Measurements from ENCODE around the gene RAX2.

The RAX2 gene

DNA sequence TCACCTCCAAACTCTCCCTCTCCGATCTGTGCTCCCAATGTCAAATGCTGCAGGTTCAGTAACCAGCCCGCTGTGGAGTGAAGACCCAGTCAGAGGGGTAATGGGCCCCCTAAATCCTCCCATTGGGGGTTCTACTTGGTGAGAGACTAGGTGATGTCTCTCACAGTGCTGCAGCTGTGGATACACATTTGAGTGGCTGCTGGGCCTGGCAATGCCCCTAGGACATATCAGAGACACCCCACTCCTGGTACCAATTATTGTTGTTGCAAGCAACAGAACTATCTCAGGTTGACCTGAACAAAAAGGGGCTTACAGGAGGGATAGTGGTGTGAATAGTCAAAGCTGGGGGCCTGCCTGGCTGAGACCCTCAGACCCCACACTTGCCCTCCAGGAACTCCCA lies 9.6 kb upstream of the RAX2 start:
- TF ChIP-seq CTBP1 (IDR thresholded peaks at IDR 0.05; ENCODE audit: borderline replicate concordance) (no peak), L3MBTL2 (conservative IDR thresholded peaks at IDR 0.05) (no peak), BHLHE40 (IDR thresholded peaks at IDR 0.05; ENCODE audit: borderline replicate concordance) (no peak), NFRKB (IDR thresholded peaks at IDR 0.05) (no peak), HDGF (IDR thresholded peaks at IDR 0.05; ENCODE audit: borderline replicate concordance) (no peak), SP1 (IDR thresholded peaks at IDR 0.05) (no peak), LEF1 (IDR thresholded peaks at IDR 0.05; ENCODE audit: borderline replicate concordance) (no peak), FOXM1 (IDR thresholded peaks at IDR 0.05; ENCODE audit: borderline replicate concordance) (no peak), ELF4 (IDR thresholded peaks at IDR 0.05) (no peak), ZNF384 (IDR thresholded peaks at IDR 0.05) (no peak), SUZ12 (IDR thresholded peaks at IDR 0.05) (no peak), FOXK2 (IDR thresholded peaks at IDR 0.05) (no peak), ARNT (IDR thresholded peaks at IDR 0.05) (no peak), FOXA1 (IDR thresholded peaks at IDR 0.05) (no peak)
- ChIA-PET CTCF (no interaction called here), POLR2A (interaction anchor here (0.9 kb wide), 1 partner anchor 19 kb away, joined by 3 read pairs; the partner anchor contains the start of gene MRPL54)
- no peak for DNase-seq (ENCODE audit: extremely low spot score)

- POLR2A ChIA-PET, result interaction anchor here (3.3 kb wide), 1 partner anchor 18 kb away, joined by 14 read pairs; the partner anchor contains the start of gene MRPL54
- TF ChIP-seq PKNOX1 (IDR thresholded peaks at IDR 0.05) (no peak), TARDBP (IDR thresholded peaks at IDR 0.05) (no peak)
- DNase-seq (ENCODE audit: extremely low spot score), result no peak
- CTCF ChIA-PET, result no interaction called here
These were observed 8.8 kb upstream of the RAX2 start for GRCh38 chr19:3780786-3781304.

DNA sequence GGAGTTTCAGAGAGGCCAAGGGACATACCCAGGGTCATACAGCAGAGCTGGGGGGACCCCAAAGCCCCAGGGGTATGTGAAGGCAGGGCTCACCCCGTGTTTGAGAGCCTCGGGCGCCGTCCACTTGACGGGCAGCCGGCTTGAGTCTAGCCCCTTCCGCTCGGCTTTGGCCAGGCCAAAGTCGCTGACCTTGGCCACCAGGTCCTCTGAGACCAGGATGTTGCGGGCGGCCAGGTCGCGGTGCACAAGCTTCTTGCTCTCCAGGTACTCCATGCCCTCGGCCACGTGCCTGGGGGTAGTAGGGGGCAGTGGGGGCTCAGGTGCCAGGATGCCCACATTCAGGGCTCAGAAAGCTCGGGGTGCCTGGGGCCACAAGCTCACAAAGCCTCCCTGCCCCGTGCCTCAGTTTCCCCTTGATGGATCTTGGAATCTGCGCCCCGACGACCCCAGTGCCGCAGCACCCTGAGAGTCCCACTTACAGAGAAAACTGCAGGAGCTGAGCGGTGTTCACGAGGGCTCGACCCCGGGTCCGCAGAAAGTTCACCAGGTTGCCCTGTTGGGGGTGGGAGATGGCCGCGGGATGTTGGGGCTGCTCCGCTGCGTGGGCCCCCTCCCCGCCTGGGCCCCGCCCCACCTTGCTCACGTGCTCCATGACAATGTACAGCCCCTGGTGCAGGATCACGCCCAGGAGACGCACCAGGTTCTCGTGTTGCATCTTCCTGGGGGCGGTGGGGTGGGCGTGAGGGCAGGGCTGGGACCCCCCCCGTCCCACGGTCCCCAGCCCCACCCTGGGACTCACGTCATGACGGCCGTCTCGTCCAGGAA lies 7.1 kb upstream of the RAX2 start:
- no peak for DNase-seq (ENCODE audit: extremely low spot score)
- POLR2A ChIA-PET, result interaction anchor here (3.3 kb wide), 1 partner anchor 16 kb away, joined by 14 read pairs; the partner anchor contains the start of gene MRPL54
- TF ChIP-seq ARNT (IDR thresholded peaks at IDR 0.05) (no peak), L3MBTL2 (conservative IDR thresholded peaks at IDR 0.05) (no peak), FOXK2 (IDR thresholded peaks at IDR 0.05) (no peak), SUZ12 (IDR thresholded peaks at IDR 0.05) (no peak), LEF1 (IDR thresholded peaks at IDR 0.05; ENCODE audit: borderline replicate concordance) (no peak), SP1 (IDR thresholded peaks at IDR 0.05) (no peak), ZNF384 (IDR thresholded peaks at IDR 0.05) (no peak), TARDBP (IDR thresholded peaks at IDR 0.05) (no peak), PKNOX1 (IDR thresholded peaks at IDR 0.05) (no peak), CTBP1 (IDR thresholded peaks at IDR 0.05; ENCODE audit: borderline replicate concordance) (no peak), FOXA1 (IDR thresholded peaks at IDR 0.05) (no peak), FOXM1 (IDR thresholded peaks at IDR 0.05; ENCODE audit: borderline replicate concordance) (no peak), ELF4 (IDR thresholded peaks at IDR 0.05) (no peak), HDGF (IDR thresholded peaks at IDR 0.05; ENCODE audit: borderline replicate concordance) (no peak), NFRKB (IDR thresholded peaks at IDR 0.05) (no peak)
- CTCF ChIA-PET, result no interaction called here

GRCh38 chr19:3778104-3778867 lies 6.3 kb upstream of the RAX2 start:
- no peak for TF ChIP-seq FOXK2 (IDR thresholded peaks at IDR 0.05)
- TF ChIP-seq HDGF (IDR thresholded peaks at IDR 0.05; ENCODE audit: borderline replicate concordance), result no peak
- TF ChIP-seq ELF4 (IDR thresholded peaks at IDR 0.05), result no peak
- TF ChIP-seq NFRKB (IDR thresholded peaks at IDR 0.05), result no peak
- no peak for TF ChIP-seq BHLHE40 (IDR thresholded peaks at IDR 0.05; ENCODE audit: borderline replicate concordance)
- TF ChIP-seq L3MBTL2 (conservative IDR thresholded peaks at IDR 0.05), result no peak
- TF ChIP-seq FOXA1 (IDR thresholded peaks at IDR 0.05), result no peak
- TF ChIP-seq PKNOX1 (IDR thresholded peaks at IDR 0.05), result no peak
- TF ChIP-seq TARDBP (IDR thresholded peaks at IDR 0.05), result no peak
- no peak for TF ChIP-seq ARNT (IDR thresholded peaks at IDR 0.05)
- TF ChIP-seq LEF1 (IDR thresholded peaks at IDR 0.05; ENCODE audit: borderline replicate concordance), result no peak
- no peak for TF ChIP-seq CTBP1 (IDR thresholded peaks at IDR 0.05; ENCODE audit: borderline replicate concordance)
- no peak for TF ChIP-seq SP1 (IDR thresholded peaks at IDR 0.05)
- TF ChIP-seq FOXM1 (IDR thresholded peaks at IDR 0.05; ENCODE audit: borderline replicate concordance), result no peak
- TF ChIP-seq ZNF384 (IDR thresholded peaks at IDR 0.05), result no peak
- TF ChIP-seq SUZ12 (IDR thresholded peaks at IDR 0.05), result no peak
- DNase-seq (ENCODE audit: extremely low spot score), result no peak
- ChIA-PET CTCF (no interaction called here), POLR2A (interaction anchor here (3.3 kb wide), 1 partner anchor 16 kb away, joined by 14 read pairs; the partner anchor contains the start of gene MRPL54)

DNA sequence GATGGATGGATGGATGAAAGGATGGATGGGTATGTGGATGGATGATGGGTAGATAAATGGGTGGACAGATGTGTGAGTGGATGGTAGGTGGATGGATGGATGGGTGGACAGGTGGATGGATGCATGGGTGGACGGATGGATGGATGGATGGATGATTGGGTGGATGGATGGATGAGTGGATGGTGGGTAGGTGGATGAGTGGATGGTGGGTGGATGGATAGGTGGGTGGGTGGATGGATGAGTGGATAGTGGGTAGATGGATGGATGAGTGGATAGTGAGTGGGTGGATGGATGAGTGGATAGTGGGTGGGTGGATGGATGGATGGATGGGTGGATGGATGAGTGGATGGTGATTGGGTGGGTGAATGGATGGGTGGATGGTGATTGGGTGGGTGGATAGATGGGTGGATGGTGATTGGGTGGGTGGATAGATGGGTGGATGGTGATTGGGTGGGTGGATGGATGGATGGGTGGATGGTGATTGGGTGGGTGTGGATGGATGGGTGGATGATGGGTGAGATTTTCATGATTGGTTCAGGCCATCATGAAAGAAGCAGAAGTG lies 4.5 kb upstream of the RAX2 start:
- DNase-seq (ENCODE audit: extremely low spot score), result no peak
- CTCF ChIA-PET, result no interaction called here

More for the DNA sequence above, 4.5 kb upstream of the RAX2 start:
- TF ChIP-seq ARNT (IDR thresholded peaks at IDR 0.05), result no peak
- TF ChIP-seq TARDBP (IDR thresholded peaks at IDR 0.05), result peak; percentile 2
- POLR2A ChIA-PET, result interaction anchor here (0.7 kb wide), 1 partner anchor 14 kb away, joined by 3 read pairs; the partner anchor contains the start of gene MRPL54
